Measurements from ENCODE around the gene SLC1A7. TPM values are rescaled to one million over a fixed set of nuclear protein-coding genes. Genes with fewer than 3 reads are reported as not detected.

SLC1A7 gene
- total and polyA plus RNA-seq, 2 of the 13 experiments (the other 11 are each of a cell fraction or from before 2014, with no cell fraction given) = 0.04 to 2.0 TPM

- peak in 1 of 2 experiments; percentile 23; a peak in 1 of 4 replicates for TF ChIP-seq EP300 (IDR thresholded peaks at IDR 0.05; ENCODE audit: low read depth in 2 of 2, low read length in 2 of 2)
- peak; percentile 37; the same call in 1 of the 2 replicates for TF ChIP-seq EP300 (CRISPR knock-in tag; IDR thresholded peaks at IDR 0.05; ENCODE audit: borderline replicate concordance)
- TF ChIP-seq ZNF264 (CRISPR knock-in tag; IDR thresholded peaks at IDR 0.05) = no peak; the same call in 1 of the 2 replicates
- no peak; the same call in 1 of the 2 replicates for TF ChIP-seq ZBTB7A (CRISPR knock-in tag; IDR thresholded peaks at IDR 0.05)
- TF ChIP-seq ZFAT (CRISPR knock-in tag; conservative IDR thresholded peaks at IDR 0.05) = no peak
- TF ChIP-seq POLR2AphosphoS2 (IDR thresholded peaks at IDR 0.05; ENCODE audit: low read depth, low read length) = peak; percentile 77; the same call in 1 of the 2 replicates
- peak; percentile 61 to 91 for TF ChIP-seq POLR2A (IDR thresholded peaks at IDR 0.05; ENCODE audit: insufficient read depth in 1 of 2, low read depth in 2 of 2, low read length in 2 of 2)
- TF ChIP-seq HINFP (CRISPR knock-in tag; IDR thresholded peaks at IDR 0.05; ENCODE audit: low read depth) = no peak
- TF ChIP-seq ZNF644 (CRISPR knock-in tag; IDR thresholded peaks at IDR 0.05; ENCODE audit: low read depth) = peak; percentile 33; the same call in 1 of the 2 replicates
- TF ChIP-seq ISL2 (CRISPR knock-in tag; IDR thresholded peaks at IDR 0.05) = peak; percentile 62
- peak; percentile 82; the same call in 1 of the 2 replicates for TF ChIP-seq CAMTA2 (CRISPR knock-in tag; IDR thresholded peaks at IDR 0.05; ENCODE audit: borderline replicate concordance)
- peak; percentile 34; the same call in 1 of the 2 replicates for TF ChIP-seq ZNF543 (CRISPR knock-in tag; IDR thresholded peaks at IDR 0.05)
- peak; percentile 57 for TF ChIP-seq NCOA2 (CRISPR knock-in tag; IDR thresholded peaks at IDR 0.05)
- TF ChIP-seq ZFP82 (CRISPR knock-in tag; IDR thresholded peaks at IDR 0.05; ENCODE audit: borderline replicate concordance) = no peak
- peak; percentile 88; the same call in 1 of the 2 replicates for TF ChIP-seq ZNF275 (CRISPR knock-in tag; IDR thresholded peaks at IDR 0.05; ENCODE audit: borderline replicate concordance)
- peak; percentile 89 for TF ChIP-seq PAXIP1 (CRISPR knock-in tag; conservative IDR thresholded peaks at IDR 0.05)
- peak; percentile 84; the same call in 1 of the 2 replicates for TF ChIP-seq ZFP36L1 (CRISPR knock-in tag; IDR thresholded peaks at IDR 0.05)
- no peak; a peak in 2 of 4 replicates for TF ChIP-seq HMGXB4 (CRISPR knock-in tag; IDR thresholded peaks at IDR 0.05; ENCODE audit: borderline replicate concordance in 1 of 2, low read depth in 1 of 2)
- TF ChIP-seq ZNF556 (CRISPR knock-in tag; IDR thresholded peaks at IDR 0.05; ENCODE audit: borderline replicate concordance) = peak; percentile 89; the same call in 1 of the 2 replicates
These were observed 3.7 kb upstream of the SLC1A7 start (continued) for GRCh38 chr1:53145942-53146708.

All from HepG2 (cell line).